ENCODE results near the gene DEDD.
A peak's percentile ranks its signal among the peaks of the same experiment; 100 is the strongest.

The DEDD gene

DNA sequence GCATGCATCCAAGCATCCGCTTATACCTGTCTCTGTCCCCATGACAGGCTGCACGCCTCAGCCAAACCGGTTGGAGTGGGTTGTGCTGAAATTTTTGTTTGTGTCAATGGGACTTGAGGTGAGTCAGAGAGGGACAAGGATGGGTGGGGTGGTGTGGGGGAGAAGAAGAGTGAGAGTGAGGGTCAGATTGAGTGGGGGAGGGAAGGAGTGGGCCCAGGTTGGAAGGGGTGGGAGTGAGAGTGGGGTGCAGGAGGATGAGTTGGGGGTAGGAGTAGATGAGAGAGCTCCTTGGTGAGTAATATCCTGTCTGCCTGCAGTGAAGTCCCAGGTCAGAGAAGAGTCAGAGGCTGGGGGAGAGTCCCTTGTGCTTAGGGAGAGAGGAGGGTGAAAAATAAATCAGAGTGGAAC, 39.8 kb downstream of the DEDD start:
- DNase-seq (ENCODE audit: low read depth), result no peak

DNA sequence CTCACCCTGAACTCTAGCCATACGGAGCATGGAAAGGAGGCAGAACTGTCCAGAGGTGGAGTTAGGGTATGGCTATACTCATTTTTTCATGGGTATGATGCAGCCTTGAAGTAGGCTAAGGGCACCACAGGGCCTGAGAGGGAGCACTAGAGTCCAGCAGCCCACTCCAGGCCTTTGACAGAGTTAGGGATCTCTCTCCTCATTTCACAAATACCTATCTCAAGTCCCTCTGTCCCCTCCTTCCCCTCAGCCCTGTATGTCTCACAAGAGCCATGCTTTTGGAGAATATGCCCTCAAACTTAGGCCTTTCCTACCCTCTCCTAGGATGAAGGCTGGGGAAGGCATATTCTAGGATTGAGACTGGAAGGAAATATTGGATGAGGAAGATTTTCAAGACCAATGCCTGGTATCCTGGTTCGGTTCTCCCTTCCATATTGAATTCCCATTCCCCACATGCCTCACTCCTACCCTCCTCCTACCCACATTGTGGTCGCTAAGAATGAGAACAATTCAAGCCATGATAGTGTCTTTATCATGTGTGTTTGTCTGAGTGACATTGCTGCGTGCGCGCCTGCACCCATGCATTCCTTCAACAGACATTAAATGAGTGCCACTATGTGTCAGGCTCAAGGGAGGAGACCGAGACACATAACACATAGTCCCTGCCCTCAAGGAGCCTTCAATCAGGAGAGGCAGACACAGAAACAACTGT, 40.5 kb downstream of the DEDD start:
- no peak for DNase-seq (ENCODE audit: low read depth)

DNA sequence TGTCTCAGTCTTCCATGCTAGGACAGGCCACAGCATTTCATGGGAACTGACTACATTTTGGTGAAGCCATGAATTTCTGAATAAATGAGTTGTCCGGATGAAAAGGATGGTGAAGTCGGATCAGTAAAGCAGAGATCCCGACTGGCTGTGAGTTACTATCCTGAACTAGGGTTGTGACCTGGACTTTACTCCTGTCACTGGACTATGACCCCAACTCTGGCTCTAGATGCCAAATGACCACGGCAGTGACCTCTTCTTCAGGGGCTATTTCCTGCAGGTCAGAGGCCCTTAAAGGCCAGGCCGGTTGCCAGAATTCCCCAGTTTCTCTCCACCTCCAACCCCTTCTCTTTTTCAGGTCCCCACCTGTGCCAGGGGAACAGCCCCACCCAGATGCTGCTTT, 41.4 kb downstream of the DEDD start:
- no peak for DNase-seq (ENCODE audit: low read depth)

DNA sequence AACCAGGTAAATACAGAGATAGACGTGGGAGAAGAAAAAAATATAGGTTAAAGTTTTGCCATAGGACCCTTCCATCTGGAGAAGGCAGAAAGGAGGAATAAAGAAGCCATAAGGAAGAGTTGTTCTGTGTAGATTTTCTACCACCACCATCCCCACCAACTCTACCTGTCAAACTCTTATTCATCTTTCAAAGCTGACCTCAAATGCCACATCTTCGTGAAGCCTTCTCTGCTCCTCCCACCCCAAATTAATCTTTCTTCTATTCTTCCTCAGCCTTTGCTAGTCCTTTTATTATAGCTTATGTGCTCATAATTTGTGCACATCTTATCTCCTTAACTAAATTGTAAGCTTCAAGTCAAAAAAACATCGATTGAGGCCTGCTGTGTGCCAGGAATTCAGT, 41.9 kb downstream of the DEDD start:
- no peak for DNase-seq (ENCODE audit: low read depth)

DNA sequence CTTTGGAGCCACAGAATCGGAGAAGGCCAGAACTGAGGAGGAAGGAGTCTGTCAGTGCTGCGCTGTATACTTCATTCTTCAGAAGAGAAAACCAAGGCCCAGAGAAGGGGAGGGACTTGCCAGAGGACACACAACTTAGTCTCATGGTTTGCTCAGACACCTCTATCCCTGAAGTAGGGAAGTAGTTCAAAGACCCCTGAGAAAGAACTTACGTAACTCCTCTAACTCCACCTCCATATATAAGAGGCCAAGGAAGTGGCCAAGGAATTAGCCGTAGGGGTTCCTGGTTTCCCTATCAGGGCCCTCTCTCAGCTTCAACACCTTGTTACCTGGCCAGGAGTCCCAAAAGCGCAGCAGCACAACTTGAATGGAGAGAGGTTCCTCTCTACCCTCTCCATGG, 42.5 kb downstream of the DEDD start:
- no peak for DNase-seq (ENCODE audit: low read depth)

DNA sequence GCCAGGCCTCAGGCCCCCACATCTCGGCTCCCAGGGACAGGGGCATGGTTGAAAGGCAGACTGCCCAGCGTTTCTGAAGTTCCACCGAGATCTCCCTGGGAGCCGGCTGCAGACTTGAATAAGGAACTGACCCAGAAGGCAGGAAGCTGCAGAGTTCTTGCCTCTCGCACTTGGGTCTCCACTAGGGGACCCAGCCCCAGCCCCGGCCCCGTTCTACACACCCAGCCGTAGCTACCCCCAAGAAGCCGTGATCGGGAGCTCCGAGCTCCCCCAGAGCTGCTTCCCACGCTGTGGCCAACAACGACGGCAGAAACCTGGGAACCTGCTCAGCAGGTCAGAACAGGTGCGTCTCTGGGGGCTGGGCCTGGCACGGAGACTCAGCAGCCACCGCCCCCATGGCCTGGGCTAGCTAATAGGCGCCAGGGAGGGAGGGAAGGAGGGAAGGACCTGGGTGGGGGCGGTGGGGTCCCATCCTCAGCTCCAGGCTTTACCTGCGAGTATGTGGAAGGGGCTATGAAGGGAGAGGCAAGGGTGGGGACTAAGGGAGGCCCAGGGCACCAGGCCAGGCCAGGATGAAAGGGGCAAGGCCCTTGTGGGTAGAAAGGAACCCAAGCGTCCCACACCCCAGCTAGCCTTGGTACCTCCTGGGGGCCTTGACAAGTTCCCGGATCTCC, 43.1 kb downstream of the DEDD start, which contains the start of gene NECTIN4:
NECTIN4 (minus strand) TSS at position 308 of the 674 bp plus-strand sequence; CDS start at position 46, 262 bp downstream.
- DNase-seq (ENCODE audit: low read depth), result no peak

DNA sequence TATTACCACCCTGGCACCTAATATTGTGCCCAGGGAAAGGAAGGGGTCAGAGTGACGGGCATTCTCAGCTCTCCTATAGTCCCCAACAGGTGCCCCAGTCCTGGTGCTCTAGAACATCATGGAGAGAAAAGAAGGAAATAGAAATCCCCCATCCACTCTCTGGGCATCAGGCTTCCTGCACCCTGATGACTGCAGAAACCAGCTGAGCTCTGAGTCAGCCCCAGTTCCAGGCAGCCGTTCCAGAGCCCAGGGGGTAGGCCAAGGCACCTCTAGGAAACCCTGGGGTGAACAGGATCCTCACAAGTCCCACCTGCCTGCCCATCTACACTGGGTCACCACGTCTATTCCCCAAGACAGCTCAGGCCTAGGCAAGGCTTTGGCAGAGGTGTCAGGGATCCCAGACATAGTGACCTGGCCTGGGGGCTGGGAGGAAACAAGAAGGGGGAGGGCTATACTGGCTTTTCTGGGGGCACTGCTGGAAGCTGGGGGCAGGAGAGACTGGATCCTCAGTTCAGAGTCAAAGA, 43.8 kb downstream of the DEDD start:
- DNase-seq (ENCODE audit: low read depth), result no peak

DNA sequence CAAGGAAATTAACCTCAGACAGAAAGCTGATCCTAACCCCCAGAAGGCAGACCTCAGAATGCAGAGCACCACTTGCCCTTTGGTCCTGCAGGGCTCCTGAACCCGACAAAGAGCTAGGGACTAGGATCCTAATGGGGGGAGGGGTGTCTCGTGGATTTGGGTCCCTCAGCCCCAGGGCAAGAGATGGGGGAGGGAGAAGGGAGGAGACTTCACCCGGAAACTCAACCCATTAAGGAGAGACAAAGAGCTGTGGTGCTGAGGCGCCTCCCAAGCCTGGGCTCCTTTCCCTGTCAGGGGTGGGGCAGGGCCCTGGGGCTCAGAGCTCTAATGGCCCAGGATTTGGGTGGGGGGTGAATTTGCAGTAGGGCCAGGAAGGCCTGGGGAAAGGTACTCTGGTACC, 46.0 kb downstream of the DEDD start:
- DNase-seq (ENCODE audit: low read depth), result no peak

DNA sequence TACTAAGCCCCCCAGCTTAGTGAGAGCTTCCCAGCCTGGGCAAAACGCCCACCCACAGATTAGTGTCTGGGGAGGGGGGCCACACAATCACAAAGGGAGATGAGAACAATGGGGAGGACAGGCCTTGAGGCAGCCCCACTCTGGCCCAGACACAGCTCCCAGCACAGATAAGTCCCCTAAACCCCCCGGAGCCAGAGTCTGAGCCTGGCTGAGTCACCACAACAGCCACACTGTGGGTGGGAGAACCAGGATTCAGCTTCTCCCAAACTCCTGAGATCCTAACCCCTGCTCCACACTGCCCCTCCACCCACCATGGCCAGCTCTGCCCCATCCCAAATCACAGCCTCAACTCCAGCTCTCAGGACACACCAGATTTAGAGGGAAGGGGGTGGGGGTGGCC, 47.3 kb downstream of the DEDD start:
- no peak for DNase-seq (ENCODE audit: low read depth)

DNA sequence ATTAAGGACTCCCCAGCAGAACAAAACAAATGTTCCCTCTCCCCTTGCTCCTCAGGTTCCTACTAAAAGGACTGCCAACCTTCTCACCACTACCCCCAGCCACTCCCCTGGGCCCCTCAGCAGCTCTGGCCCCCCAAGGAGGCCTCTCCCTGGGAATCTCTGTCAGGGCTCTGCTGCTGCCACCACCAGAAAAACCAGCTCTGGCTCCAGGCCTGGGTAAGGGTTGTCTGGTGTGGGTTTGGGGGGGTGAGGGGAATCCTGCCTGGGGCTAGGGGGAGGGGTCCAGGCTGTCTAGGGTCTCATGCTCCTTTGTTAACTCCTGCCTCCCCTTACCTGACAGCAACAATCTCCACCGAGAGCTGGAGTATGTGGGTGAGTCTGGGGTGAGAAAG, 47.9 kb downstream of the DEDD start:
- DNase-seq (ENCODE audit: low read depth), result no peak

DNA sequence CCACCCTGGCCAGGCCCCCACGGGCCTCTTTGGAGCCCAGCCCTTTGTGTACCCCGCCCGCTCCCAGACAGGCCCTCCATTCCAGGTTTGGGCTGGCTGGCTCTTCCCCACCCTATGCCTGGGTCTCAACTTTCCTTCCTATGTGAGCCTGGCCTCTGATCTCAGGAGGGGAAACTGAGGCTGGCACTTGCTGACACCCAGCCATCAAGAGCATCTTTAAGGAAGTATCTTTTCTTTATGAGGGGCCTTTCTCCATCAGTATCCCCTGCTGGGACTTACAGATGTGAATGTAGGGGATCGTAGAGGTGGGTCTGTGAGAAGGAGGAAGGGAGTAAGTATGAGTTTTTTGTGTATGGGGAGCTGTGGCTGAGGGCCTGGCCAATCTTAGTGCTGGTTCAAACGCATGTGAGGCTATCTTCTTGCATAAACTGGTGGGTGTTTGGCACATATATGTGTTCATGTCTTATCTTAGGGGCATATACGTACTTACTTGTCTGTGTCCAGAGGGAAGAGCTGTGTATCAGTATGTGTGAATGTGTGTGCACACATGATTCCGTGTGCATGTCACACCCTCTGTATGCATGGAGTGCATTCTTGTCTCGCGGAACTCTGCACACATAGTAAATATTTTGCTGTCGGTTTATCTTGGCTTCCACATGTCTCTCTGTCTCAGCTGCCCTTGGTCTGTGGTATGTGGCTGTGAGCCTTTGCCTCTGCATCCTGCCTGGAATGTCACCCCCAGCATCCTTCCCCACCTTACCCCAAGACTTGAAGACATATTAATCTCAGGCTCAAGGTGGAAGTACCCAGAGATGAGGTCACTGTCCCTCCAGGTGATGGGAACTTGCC, 48.5 kb downstream of the DEDD start:
- DNase-seq (ENCODE audit: low read depth), result no peak

DNA sequence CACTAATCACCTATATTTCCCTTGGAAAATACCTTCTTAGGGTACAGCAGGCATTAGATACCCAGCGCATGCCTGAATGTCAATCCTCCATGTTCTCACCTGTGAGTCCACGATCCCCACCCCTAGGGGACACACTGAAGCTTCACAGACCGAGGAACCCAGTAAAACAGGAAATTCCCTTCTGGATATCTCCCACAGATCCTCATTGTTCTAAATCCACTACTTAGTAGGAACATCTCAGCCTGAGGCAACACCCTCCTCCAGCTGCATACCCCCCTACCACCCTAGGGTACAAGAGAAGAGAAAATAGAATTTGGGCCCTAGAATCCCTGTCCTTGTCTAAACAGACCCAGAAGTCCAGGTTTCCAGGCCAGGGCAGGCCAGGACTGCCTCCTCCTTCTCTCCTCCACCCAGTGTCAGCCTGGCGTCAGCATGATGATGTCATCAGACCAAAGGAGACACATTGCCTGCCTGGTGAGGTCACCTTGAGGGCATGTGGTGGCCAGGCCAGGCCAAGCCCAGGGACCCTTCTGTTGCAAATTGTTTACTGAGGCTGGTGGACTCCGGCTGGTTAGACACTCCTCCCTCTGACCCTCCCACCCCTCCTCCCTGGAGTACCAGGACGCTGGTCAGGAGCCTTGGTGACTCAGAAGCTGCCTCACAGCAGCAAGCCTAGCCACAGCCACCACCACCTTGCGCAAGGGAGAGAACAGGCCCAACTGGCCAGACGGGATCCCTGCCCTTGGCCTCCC, 49.3 kb downstream of the DEDD start:
- peak; percentile 83 for DNase-seq (ENCODE audit: low read depth)

DNA sequence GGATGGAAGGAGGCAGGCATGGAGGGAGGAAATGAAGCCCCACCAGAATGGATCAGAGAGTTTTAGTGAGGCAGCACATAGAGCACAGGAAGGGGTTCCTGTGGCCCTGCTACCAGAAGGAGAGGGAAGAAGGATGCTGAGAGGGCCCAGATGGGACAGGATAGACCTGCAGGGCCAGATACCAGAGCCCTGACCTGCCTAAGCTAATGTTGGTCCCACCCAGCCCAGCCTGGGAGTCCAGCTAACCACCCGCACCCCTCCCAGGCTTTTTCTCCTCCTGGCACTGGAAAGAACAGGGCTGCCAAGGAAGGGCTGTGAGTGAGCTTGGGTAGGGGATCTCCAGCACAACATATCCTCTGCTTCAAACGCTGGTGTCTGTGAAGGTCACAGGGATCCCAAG, 50.0 kb downstream of the DEDD start:
- DNase-seq (ENCODE audit: low read depth), result no peak

DNA sequence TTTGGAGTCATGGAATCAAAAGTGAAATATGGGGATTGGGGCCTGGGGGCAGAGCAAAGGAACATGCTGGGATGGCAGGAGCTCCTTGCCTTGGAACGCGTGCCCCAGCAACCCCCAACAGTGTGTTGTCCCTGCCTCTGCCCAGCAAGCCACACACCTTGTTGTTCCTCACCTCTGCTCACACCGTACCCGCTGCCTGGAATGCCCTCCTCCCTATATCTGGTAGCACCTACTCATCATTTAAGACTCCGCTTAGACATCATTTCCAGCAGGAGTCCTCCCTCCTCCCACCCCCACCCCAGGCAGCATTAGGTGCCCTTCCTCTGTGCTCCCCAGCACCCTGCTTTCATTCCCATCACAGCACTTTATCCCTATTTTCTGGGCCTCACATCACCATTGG, 50.9 kb downstream of the DEDD start:
- no peak for DNase-seq (ENCODE audit: low read depth)

DNA sequence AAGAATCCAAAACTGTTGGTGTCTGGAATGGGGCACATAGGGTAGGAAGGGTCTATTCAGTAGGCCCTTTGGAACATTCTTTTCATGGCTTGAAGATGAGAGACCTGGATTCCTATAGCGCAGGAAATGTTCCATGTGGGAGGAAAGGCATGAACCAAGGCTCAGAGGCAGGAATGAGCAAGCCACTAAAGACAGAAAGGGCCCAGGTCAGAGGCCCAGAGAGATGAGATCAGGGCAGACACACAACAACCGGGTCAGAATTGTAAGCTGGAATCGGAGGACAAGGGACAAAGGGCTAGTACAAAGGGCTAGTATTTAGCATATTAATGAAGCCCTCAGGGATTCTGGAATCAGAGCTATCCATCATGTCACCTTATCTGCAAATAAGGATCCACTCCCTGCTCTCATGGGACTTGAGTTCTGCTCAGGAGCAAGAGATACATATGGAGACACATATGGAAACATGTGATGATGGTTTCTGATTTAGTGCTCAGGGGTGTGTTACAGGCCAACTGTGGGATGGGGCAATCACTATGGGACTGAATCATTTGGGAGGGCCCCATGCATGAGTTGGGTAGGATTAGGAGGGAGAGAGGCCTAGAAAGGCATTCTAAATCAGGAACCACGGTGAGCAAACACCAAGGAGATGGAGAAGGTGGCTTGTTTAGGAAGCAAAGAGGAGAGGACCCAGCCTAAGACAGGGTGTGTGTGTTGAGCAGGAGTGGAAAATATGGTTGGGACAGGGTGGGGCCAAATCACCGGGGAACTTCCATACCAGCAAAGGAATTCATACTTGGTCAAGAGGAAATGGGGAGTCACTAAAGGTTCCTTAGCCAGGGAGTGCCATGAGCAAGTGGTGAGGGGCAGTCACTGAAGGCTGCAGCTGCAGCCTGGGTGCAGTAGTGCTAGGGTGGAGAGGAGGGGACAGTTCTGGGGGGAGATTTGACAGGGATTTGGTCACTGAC, 51.7 kb downstream of the DEDD start:
- DNase-seq (ENCODE audit: low read depth), result no peak

DNA sequence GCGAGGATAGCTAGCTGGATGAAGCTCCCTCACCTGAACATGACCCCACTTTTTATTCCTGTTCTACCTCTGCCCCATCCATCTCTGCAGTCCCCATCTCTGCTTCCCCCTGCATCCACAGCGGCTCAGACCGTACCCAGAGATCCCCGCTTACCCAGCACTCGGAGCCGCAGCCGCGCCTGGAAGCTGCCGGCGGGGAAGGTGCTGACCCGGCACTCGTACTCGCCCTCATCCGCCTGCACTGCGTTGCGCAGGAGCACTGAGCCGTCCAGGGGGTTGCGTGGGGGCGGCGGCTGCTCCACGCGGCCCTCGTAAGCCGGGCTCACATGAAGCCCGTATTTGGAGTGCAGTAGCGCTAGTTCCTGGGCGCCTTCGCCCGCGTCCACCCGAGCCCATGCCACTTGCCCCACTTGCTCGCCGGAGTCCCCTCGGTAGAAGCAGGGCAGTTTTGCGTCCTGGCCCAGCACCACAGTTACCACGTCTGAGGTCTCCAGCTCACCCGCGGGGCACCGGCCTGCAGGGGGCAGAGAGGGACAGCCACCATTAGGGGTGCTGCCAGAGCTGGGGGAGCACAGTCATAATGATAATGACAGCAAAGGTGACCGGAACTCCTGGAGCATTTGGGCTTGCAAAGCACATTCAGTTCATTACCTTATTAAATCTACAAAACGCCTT, 52.9 kb downstream of the DEDD start:
- no peak for DNase-seq (ENCODE audit: low read depth)

DNA sequence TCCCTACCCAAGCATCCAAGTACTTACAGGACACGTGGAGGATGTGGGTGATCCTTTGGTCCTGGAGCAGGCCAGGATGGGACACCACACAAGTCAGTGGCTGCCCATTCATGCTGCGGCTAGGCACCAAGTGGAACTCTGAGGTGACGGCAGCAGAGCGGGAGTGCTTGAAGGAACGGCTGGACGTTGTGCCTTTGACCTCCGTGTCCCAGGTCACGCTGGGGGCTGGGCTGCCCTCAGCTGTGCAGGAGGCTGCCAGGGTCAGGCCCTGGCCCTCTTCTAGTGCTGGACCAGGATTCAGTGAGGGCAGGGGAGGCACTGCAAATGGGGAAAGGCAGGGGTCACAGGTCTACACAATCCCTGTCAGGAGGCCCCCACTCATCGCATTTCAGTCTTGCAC, 55.0 kb downstream of the DEDD start:
- DNase-seq (ENCODE audit: low read depth), result no peak

DNA sequence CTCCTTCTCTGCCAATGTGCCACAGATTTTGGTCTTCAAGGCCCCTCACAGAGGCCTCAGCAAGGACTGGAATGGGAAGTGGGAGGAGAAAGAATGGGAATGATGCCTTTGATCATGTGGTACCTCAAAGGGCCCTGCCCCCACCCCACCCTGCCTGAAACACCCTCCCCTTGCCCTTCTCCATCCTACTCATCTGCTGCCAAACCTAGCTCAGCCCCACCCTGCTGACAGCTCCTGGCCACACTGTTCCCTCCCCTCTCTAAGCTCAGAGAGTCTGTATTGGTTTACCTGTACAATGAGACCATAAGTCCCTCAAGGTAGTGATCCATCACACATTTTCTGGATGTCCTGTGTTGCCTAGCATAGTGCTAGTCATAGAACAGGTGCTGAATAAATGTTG, 56.1 kb downstream of the DEDD start:
- no peak for DNase-seq (ENCODE audit: low read depth)

DNA sequence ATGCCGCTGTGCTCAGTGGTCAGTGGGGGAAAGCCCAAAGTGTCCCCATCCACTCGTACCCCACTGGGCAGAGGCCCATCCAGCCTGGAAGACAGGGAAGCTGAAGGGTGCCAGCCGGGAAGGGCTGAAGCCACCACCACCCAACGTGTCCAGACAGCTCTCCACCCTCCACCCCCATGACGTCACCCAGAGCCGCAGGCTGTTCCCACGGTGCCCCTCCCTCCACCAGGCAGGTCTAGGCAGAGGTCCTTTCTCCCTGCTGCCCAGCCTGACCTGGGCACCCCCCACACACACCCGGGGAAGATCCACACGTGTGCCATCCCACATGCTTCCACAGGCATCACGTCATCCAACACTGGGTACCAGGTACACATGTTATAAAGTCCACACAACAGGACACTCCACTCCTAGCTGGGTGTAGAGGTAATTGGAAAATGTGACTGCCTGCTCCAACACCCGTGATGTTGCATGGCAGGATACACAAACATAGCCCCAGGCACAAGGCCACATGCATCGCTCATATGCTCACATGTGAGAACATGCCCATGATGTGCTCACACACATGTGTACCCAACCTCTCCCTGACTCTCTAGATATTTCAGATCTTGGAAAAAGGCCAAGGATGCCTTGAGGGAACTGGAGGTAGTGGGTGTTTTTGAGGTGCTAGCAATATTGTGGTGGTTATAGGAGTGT, 57.6 kb downstream of the DEDD start:
- DNase-seq (ENCODE audit: low read depth), result no peak

Data from HS-5 (cell line).